GM12865 (cell line): Measurements from ENCODE around the gene RBP5.

Source experiments
- DNase-seq: peaks from one replicate; pipeline ENCODE4 v3.0.0; 2010; ENCODE audit warnings: low read depth
- H3K4me3 ChIP-seq: 2 replicates; pipeline ENCODE4 v1.5.1; 2011; ENCODE audit warnings: mild to moderate bottlenecking, low read depth, low read length, control low read depth
- TF ChIP-seq, protein P1 (sequence below): IDR thresholded peaks from 2 replicates; pipeline ENCODE4 v1.5.1; 2011; ENCODE audit warnings: low read length, control low read depth, low read depth, inconsistent platforms; ENCODE audit not compliant: insufficient read depth; ENCODE audit errors: missing control alignments

Gene RBP5

DNA sequence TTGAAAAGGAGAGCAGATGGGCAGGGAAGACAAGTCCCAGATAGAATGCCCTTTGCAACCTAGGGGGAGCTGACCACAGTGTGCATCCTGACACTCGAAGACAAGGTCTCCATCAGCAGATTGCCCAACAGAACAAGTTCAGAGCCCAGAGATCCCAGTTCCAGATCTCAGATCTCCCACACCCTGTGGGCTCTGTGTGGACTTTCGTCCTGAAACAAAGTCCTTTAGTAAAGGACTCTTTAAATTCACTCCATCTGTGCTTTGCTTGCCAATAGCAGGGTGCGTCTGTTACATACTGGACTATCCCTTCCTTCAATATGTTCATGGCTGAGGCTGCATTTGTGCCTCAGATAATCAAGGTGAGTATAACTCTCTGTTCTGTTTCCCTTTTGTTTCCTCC, 11.0 kb downstream of the RBP5 start:
- TF ChIP-seq, protein P1, sequence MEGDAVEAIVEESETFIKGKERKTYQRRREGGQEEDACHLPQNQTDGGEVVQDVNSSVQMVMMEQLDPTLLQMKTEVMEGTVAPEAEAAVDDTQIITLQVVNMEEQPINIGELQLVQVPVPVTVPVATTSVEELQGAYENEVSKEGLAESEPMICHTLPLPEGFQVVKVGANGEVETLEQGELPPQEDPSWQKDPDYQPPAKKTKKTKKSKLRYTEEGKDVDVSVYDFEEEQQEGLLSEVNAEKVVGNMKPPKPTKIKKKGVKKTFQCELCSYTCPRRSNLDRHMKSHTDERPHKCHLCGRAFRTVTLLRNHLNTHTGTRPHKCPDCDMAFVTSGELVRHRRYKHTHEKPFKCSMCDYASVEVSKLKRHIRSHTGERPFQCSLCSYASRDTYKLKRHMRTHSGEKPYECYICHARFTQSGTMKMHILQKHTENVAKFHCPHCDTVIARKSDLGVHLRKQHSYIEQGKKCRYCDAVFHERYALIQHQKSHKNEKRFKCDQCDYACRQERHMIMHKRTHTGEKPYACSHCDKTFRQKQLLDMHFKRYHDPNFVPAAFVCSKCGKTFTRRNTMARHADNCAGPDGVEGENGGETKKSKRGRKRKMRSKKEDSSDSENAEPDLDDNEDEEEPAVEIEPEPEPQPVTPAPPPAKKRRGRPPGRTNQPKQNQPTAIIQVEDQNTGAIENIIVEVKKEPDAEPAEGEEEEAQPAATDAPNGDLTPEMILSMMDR: no peak
- no peak for DNase-seq
- H3K4me3 ChIP-seq: no peak overlapping the region

DNA sequence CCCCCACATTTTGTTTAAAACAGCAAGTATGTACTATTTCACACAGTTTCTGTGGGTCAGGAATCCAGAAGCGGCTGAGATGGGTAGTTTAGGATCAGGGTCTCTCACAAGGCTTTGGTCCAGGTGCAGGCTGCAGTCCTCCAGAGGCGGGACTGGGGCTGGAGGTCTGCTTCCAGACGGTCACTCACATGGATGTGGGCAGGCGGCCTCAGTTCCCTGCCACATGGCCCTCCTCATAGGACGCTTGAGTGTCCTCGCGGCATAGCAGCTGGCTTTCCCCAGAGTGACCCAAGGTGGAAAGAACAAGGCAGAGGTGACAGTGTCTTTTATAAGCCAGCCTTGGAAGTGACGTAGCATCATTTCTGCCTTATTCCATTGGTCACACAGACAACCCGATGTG, 11.8 kb downstream of the RBP5 start:
- TF ChIP-seq, protein P1: no peak
- no peak for DNase-seq
- no peak overlapping the region for H3K4me3 ChIP-seq

DNA sequence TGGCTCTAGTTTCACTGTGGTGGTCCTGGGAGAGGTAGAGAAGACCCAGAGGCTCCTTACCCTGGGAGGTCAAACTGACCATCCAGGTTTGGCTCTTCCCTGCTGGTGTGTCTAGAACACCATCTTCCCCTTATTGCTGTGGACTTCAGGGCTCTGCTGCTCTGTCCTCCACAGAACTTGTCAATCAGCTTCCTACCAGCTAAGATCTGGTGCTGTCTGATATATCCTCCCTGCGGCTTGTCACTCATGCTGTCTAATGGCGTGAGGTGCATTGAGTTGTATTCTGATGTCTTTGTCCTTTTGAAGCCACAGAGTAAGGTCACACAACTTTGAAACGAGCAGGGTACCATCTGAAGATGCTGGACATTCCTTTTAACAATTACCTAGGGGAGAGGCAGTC, 12.5 kb downstream of the RBP5 start:
- TF ChIP-seq, protein P1: no peak
- DNase-seq: no peak
- no peak overlapping the region for H3K4me3 ChIP-seq

DNA sequence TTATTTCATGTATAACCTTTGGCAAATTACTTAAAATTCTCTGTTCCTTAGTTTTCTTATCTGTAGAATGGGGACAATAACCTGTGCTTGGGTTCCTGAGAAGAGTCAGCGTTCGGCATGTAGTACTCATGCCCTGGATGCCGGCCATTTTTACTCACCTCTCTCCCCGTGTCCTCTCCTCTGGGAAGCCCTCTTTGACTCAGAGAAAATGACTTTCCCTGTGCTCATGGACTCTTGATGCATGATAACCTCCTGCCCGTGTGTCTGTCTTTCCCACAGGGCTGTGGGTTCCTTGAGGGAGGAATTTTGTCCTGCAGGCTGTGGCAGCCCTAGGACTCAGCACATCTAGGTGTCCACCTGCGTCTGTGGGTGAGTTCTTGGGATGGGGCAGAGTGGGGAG, 13.8 kb downstream of the RBP5 start:
- no peak for DNase-seq
- no peak overlapping the region for H3K4me3 ChIP-seq
- TF ChIP-seq, protein P1: no peak

DNA sequence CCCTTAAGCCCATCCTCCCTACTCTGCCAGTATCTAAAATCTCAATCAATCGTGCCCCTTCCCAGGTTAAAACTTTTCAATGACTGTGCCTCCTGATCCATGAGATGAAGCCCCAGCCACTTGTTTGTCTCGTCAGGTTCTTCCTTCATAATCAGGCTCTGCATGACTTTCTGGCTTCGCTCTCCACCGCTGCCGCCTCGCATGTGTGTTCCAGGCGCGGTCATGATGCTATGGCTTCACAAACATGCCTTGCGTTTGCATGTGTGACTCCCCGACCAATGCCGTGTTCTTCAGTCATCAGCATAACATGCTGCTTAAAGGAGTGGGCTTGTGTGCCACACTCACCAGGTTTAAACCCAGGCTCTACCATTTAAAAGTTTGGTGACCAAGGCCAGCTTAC, 14.7 kb downstream of the RBP5 start:
- H3K4me3 ChIP-seq: no peak overlapping the region
- DNase-seq: no peak
- TF ChIP-seq, protein P1: no peak

DNA sequence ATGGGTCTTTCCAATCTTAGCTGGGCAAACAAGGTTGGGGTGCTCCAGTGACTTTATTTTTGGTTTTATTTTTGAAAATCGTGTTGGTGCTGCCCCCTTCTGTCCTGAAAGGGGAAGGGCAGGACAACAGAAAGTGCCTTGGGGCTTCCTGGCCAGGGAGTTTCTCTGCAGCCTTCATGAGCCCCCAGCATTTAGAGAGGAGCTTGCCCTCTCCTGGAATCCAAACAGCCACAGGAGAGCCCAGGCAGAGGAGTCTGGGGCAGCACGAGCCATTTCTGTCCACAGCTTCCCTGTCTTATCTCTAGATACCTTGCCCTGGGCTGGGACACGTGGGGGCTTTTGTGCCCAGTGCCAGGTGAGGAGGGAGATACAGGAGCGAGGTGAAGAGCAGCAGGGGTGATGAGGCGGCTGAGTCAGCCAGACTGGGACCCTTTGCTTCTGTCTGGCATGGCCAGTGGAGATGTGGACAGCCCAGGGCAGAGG, 15.3 kb downstream of the RBP5 start:
- H3K4me3 ChIP-seq: no peak overlapping the region
- TF ChIP-seq, protein P1: peak; percentile 73
- peak; percentile 72 for DNase-seq

DNA sequence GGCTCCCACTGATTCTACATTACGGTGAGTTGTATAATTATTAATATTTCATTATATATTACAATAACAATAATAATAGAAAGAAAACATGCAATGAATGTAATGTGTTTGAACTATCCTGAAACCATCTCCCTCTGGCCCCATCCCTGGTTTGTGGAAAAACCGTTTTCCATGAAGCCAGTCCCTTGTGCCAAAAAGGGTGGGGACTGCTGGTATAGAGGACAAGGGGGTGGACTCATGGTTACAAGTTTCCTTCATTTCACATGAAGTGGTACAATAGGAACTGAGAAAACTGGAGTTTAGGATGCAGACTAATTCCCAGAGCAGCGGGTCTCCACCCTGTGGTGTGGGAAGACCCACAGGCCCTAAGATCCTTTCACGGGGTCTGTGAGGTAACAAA, 16.6 kb downstream of the RBP5 start:
- no peak overlapping the region for H3K4me3 ChIP-seq
- DNase-seq: no peak
- TF ChIP-seq, protein P1: no peak
